ENCODE data around the gene CCDC7.

DNA sequence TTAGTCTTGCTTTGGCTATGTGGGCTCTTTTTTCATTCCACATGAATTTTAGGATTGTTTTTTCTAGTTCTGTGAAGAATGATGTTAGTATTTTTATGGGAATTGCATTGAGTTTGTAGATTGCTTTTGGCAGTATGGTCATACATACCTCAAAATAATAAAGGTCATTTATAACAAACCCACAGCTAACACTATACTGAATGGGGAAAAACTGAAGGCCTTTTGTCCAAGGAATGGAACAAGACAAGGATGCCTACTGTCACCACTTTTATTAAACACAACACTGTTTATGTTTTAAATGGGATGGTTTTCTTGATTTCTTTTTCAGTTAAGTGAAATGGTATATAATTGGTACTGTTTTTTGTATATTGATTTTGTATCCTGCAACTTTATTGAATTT lies 84.3 kb downstream of the CCDC7 start:
- no peak for TF ChIP-seq POLR2A (IDR thresholded peaks at IDR 0.05; ENCODE audit: low read length)
- no peak for TF ChIP-seq GATA1 (IDR thresholded peaks at IDR 0.05; ENCODE audit: low read depth, low read length)
